GM18526 (cell line): ENCODE results near the gene EXOC2.

Experiments used
- POLR2A ChIP-seq: IDR thresholded peaks from 3 replicates; pipeline ENCODE4 v1.6.1; 2011; ENCODE audit not compliant: insufficient read length; ENCODE audit errors: extremely low read depth

The EXOC2 gene

GRCh38 chr6:701700-702479, 9.0 kb upstream of the EXOC2 start:
- no peak for TF ChIP-seq POLR2A

DNA sequence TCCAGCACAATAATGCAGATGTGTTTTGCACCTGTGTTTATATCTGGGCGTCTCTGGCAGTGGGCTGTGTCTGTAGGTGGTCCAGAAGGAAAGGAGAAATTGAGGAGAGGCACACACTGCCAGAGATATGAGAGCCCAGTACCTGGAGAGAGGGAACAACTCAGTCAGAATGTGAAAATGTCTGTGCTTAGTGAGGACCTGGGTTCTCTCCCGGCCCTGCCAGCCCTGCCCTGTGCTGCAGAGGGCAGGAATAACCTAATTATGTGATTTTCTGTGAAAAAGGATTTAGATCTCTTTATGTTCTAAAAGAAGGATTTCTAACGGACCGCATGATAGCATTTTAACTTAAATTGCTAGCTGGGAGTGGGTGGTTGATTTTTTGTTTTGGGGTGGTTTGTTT, 8.3 kb upstream of the EXOC2 start:
- no peak for TF ChIP-seq POLR2A

GRCh38 chr6:700490-700889, 7.6 kb upstream of the EXOC2 start:
- TF ChIP-seq POLR2A, result no peak

DNA sequence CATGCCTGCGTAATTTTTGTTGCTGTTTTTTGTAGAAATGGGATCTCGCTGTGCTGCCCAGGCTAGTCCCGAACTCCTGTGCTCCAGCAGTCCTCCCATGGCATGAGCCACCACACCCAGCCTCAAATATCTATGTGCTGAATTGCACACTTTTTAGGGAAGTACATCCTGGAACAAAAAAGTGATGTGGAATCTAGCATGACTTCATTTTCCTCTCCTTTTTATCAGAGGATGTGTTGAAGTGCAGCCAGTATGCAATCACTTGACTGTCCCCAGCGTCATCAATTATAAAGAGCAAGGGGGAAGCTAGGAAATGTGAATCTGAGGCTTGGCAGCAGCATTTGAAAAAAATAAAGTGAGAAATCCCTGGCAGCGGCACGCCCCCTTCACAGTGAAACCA, 6.4 kb upstream of the EXOC2 start:
- TF ChIP-seq POLR2A, result no peak

GRCh38 chr6:693723-694009, 727 bp upstream of the EXOC2 start:
- no peak for TF ChIP-seq POLR2A

GRCh38 chr6:692356-692851, 535 bp downstream of the EXOC2 start:
- no peak for TF ChIP-seq POLR2A

- no peak for TF ChIP-seq POLR2A
Observed at GRCh38 chr6:689223-689622, 3.7 kb downstream of the EXOC2 start.

GRCh38 chr6:686497-686896, 6.4 kb downstream of the EXOC2 start:
- no peak for TF ChIP-seq POLR2A

DNA sequence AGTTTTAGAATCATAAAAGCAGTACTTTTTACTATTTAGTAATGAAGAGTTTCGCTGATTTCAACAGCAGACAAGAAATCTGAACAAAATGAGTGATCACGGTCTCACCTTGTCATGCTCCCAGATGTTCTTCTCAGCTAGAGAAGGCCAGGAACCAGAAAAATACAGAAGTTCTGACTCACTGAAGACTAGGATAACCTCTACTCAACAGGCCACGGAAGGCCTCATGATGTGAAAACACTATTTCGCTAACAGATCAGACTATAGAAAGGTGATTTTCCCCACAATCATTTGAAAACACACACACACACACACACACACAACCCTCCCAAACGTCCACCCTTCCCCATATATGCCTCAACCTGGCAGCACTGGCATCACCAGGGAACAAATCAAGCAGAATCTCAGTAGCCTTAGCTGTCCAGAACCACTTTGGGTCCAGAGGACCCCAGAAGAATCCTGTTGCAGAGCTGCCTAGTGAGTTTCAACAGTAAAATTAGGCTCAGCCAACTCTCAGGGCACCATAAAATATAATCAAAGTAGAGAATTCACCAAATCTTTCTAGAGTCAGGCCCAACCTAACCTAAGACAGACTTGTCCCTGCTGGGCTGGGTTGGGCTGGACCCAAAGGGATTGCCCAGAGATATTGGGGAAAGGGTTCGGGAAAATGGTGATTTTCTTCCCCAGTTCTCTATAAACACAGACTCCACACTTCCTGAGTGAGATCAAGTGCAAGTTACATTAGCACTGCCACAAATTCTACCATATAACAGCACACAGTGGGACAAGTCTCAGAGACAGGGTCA, 7.9 kb downstream of the EXOC2 start:
- no peak for TF ChIP-seq POLR2A

DNA sequence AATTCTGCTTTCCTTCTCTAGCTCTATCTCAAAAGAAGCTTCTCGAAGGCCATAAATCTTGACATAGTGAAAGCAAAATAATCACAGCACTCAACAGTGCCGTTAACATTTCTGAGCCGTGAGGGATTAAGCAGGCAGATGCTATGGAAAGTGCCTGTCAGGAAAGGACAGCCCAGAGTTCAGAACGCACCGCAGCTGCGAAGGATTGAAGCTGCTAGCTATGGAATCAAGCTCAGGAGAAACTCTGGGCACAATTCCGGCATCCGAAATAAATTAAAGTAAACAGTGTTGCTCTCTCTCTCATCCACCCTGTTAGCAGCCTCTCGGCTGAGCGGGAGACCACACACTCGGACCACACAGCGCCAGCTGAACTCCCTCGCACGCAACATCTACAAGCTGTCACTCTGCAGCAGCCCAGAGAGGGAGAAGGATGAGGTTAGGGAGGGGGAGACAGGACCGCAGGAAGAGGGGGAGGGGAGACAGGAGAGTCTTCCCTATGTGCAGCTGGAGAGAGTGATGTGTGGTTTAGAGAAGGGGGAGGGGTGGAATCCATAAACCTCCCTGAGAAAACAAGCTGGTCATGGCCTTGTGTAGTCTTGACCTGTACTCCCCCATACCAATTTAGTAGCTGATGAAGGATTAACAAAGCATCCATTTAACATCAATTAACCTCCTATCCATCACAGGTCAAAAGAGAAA, 9.0 kb downstream of the EXOC2 start:
- TF ChIP-seq POLR2A, result no peak

DNA sequence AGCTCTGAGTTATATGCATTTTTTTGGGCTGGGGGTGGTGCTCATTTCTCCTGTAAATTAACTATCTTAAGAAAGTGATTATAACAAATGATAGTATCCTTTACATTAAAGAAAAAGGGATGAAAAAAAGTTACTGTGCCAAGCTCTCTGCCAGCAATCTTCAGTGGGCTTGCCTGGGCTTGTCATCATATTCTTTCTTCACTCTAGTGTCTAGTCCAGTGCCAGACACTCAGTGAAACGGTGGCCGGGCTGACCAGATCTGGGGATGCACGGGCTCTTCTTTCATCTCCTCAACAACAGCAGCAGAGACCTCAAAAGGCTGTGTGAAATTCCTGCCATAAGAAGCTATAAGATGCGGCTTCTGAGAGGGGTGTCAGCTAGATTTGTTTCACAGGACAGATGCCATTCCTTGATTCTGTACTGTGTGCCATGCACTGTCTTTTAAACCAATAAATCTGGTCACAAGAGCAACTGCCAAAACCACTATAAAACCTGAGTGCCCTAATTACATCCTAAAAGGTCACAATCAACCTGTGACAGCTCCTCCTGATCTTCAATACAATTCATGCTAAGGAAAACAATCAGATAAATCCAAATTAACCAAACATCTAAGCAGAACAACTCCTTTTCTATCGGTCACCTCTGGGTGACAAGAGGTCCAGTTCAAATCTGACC, 12.1 kb downstream of the EXOC2 start:
- no peak for TF ChIP-seq POLR2A

GRCh38 chr6:680251-680650, 12.7 kb downstream of the EXOC2 start:
- TF ChIP-seq POLR2A, result no peak

DNA sequence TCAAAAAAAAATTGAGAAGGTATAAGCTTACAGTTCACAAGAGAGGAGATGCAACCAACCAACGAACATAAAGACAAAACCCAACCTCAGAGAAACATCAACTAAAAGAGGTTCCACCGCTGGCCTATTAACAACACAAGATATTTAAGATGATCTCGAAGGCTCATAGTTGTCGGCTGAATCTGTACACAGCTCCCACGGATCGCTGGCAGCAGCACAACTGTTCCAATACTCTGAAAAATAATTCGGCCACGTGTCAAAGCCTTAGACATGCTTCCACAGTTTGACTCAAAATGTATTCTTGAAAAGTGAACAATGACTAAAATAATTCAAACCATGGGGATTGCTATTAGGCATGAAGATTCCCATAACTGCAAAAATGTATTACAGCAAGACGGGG, 13.7 kb downstream of the EXOC2 start:
- TF ChIP-seq POLR2A, result no peak

DNA sequence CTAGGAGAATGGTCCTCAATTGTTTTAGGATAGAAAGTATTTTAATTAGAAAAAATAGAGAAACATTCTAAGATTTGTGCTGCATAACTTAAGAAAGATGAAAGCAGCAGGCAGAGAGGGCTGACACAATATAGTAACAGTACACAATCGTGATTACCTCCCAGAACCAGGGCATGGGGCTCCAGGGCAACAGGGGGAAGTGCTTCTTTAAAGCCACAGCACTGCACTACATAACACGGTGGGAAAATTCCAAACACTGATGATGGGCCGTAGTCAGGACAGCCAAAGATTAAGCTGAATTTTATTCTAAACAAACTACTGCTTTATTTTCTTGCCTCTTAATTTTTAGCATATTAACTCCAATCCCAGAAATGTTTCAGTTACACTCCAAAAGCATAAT, 14.4 kb downstream of the EXOC2 start:
- no peak for TF ChIP-seq POLR2A

DNA sequence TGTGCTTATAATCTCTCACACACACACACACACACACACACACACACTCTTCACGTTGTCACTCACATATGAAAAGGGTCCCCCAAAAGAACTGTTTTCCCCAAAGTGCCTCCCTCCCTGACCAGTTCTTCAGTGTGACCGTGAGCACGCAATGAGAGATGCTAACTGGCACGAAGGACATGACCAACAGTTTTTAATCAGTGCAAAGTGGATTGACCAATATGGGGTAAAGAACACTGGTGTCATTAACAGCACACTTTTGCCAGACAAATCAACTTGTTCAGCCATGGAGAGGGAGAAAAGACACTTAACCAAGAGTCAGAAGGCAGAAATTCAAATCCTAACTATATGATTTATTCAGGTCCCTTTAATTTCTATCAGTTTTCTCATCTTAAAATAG, 15.0 kb downstream of the EXOC2 start:
- TF ChIP-seq POLR2A, result no peak
